Gastrocnemius medialis (tissue), 4 donors: ENCODE measurements around the gene METAP1.

ENCODE experiments used
- CTCF ChIP-seq, 5 experiments: fragments of 450-650 bp in 3 of 5; fragments of 200-600 bp in 2 of 5; sonication (generic) in 2 of 5; IDR thresholded peaks in 4 of 5; conservative IDR thresholded peaks in 1 of 5; 1 replicate in 4 of 5; 2 replicates in 1 of 5; pipeline ENCODE4 v1.5.1; 2016 to 2019; ENCODE audit warnings: antibody characterized with exemption in 5 of 5, mild to moderate bottlenecking in 3 of 5, moderate library complexity in 3 of 5
- POLR2A ChIP-seq, 2 donors: fragments of 450-650 bp; IDR thresholded peaks; one replicate each; pipeline ENCODE4 v1.6.1; 2017; ENCODE audit warnings: antibody characterized with exemption in 2 of 2, mild to moderate bottlenecking in 2 of 2, moderate library complexity in 2 of 2

DNA sequence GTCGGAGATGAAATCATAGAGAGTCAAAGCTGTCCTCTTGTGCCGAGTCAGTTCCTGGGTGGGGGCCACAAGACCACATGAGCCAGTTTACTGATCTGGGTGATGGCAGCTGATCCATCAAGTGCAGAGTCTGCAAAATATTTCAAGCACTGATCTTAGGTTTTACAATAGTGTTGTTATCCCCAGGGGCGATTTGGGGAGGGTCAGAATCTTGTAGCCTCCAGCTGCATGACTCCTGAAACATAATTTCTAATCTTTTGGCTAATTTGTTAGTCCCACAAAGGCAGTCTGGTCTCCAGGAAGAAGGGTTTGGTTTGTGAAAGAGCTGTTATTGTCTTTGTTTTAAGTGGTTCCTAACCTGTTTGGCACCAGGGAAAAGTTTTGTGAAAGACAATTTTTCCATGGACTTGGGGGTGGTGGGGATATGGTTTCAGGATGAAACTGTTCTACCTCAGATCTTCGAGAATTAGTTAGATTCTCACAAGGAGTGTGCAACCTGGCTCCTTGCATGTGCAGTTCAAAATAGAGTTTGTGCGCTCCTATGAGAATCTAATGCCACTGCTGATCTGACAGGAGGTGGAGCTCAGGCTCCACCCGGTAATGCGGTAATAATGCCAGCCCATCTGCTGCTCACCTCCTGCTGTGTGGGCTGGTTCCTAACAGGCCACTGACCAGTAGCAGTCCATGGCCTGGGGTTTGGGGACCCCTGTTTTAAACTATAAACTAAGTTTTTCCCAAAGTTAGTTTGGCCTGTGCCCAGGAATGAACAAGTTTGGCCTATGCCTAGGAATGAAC, 29.2 kb downstream of the METAP1 start:
- TF ChIP-seq CTCF (IDR thresholded peaks at IDR 0.05 in 4 of 5, conservative IDR thresholded peaks at IDR 0.05 in 1 of 5) (no peak), POLR2A (IDR thresholded peaks at IDR 0.05) (no peak)
